AG09309 (cell line): ENCODE results near the gene SRRD.

Experiments
- DNase-seq: peaks from one replicate; pipeline ENCODE4 v3.0.0-alpha.2; 2010; ENCODE audit warnings: low read depth
- H3K4me3 ChIP-seq: 2 replicates; pipeline ENCODE4 v1.5.1; 2011; ENCODE audit warnings: mild to moderate bottlenecking, low read depth, low read length, moderate library complexity; ENCODE audit not compliant: control insufficient read depth
- CTCF ChIP-seq: IDR thresholded peaks from 2 replicates; pipeline ENCODE4 v1.5.1; 2011; ENCODE audit warnings: mild to moderate bottlenecking, low read depth, low read length, inconsistent platforms; ENCODE audit not compliant: insufficient read depth, control insufficient read depth; ENCODE audit errors: missing control alignments

Gene SRRD

GRCh38 chr22:26448334-26448733 is 35.3 kb upstream of the SRRD start:
- no peak for DNase-seq
- TF ChIP-seq CTCF = no peak

DNA sequence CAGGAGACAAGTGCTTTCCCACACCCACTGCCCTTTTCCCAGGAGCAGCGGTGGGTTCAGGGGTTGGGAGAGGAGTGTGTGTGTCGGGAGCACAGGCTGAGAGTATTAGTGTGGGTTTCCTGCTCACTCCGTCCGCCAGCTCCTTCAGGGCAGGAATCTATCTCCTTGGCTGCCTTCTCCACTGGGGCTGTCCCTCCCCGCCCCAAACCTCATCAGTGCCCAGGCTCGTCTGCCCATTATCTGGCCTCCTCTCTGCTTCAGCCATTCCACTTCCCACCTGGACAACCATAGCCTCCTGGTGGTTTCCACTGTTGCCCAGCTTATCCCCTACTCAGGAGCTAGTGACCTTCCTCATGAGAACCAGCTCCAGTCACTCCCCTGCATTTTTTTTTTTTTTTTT is 34.7 kb upstream of the SRRD start:
- no peak overlapping the region for H3K4me3 ChIP-seq
- TF ChIP-seq CTCF = no peak
- DNase-seq = no peak

More at GRCh38 chr22:26448334-26448733, 35.3 kb upstream of the SRRD start:
- H3K4me3 ChIP-seq = no peak overlapping the region

DNA sequence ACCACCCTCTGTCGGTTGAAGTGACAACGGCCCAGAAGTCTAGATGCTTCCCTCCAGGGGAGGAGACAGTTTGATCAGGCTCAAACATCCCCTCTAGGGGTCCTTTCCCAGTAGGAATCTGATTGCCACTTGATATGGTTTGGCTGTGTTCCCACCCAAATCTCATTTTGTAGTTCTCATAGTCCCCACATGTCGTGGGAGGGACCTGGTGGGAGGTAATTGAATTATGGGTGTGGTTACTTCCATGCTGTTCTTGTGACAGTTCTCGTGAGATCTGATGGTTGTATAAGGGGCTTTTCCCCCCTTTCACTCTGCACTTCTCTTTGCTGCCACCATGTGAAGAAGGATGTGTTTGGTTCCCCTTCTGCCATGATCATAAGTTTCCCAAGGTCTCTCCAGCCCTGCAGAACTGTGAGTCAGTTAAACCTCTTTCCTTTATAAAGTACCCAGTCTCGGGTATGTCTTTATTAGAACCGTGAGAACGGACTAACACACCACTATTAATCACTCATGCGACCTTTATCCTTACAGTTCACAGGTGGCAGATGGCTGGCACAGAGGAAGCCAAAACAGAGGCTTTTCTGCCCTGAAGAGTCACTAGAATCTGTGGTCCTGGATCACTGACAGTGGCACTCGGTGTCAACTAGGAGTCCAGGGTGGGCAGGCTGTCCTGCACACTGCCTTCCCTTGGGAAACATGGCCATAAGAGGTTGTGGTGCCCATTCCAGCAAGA is 33.1 kb upstream of the SRRD start:
- no peak for DNase-seq
- no peak for TF ChIP-seq CTCF
- no peak overlapping the region for H3K4me3 ChIP-seq

DNA sequence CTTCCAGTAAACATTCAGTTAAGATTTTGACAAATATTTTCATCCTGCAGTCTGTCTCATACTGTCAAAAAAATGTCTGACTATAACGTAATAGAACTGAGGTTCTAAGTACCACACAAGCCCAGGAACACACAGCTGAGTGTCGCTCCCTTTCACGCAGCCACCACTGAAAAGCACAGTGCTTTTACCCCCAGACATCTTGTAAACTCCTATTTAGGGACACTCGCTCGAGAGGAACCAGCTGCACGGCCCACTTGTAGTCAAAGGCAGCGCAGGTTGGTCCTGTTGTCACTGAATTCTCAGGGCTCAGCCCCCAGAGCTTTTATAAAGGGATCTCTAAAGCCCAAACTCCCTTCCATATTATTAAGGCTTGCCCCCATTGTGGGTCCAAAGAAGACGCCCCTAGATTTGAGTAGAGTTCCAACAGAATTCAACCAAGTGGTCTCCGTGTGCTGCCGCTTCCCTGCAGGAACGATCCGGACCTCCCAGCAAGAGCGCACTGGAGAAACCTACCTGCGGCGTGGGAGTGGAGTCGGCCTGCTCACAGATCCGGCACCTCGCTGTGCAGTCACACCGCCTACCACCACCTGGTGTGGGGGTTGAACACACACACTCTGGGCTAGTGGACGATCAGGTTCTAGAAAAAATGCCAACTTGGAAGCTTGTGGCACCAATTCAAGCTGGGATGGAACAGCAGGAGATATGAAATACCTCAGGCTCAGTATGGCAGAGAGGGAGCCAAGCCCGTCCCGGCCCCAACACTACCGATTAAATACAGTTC is 31.3 kb upstream of the SRRD start:
- H3K4me3 ChIP-seq = no peak overlapping the region
- no peak for TF ChIP-seq CTCF
- DNase-seq = no peak

- no peak overlapping the region for H3K4me3 ChIP-seq
- no peak for DNase-seq
- TF ChIP-seq CTCF = no peak
Measured at GRCh38 chr22:26453216-26453615, 30.5 kb upstream of the SRRD start.

DNA sequence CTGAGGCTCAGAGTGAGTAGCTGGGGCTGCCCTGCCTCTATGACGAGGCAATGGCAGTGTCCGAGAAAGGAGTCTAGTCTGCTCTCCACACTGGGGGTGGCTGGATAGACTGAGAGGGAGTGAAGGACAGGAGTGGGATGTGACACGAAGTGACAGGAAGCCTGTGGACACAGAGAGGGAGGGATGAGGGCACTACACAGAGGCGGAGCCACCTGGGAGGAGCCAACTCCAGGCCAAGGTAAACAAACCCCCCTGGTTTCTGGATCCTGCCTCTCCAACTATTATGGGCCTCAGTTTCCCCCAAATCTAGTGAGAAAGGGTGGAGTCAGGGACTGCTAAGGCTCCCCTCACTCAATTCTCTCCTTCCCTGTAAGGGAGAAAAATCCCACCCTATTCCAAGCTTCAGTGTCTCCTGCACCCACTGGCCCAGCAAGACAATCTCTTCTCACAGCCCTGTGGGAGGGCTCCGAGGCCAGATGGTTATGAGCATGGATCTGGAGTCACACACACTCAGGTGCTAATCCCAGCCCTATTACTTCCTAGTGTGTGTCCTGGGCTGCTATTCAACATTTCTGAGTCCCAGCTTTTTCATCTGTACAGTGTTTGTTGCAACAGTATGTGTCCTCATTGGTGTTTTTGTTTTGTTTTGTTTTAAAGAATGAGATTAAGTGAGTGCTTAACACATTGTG is 29.7 kb upstream of the SRRD start:
- no peak for TF ChIP-seq CTCF
- no peak overlapping the region for H3K4me3 ChIP-seq
- DNase-seq = no peak
